Activated naive CD4-positive, alpha-beta T cell treated with anti-CD3 and anti-CD28 coated beads, Interleukin-2, amount 50 U/mL, for 72 hours (primary cell): Measurements from ENCODE around the gene PCSK2. TPM values are rescaled to one million over a fixed set of nuclear protein-coding genes. Genes with fewer than 3 reads are reported as not detected.

Source experiments
- ATAC-seq, 2 donors: fragments of 150-1000 bp; cut with Tn5 transposase; 2 replicates each; pipeline ENCODE4 v1.10.0; 2021; ENCODE audit warnings: mild to moderate bottlenecking in 2 of 2, moderate library complexity in 2 of 2
- DNase-seq, 2 donors: peaks; one replicate each; pipeline ENCODE4 v3.0.0; 2021 to 2022; ENCODE audit warnings: low spot score in 2 of 2
- H3K27ac Mint-ChIP-seq, 2 donors: one replicate each; pipeline ENCODE4 v1.8.0; 2022; ENCODE audit warnings: mild to moderate bottlenecking in 2 of 2, mixed read lengths in 2 of 2
- H3K36me3 Mint-ChIP-seq, 2 donors: one replicate each; pipeline ENCODE4 v1.8.0; 2022; ENCODE audit warnings: mixed read lengths in 2 of 2
- H3K9me3 Mint-ChIP-seq, 2 donors: one replicate each; pipeline ENCODE4 v1.8.0; 2022; ENCODE audit warnings: mixed read lengths in 2 of 2
- total RNA-seq, 2 donors: library from RNA; stranded (reverse); gene quantifications; one replicate each; pipeline ENCODE4 v1.2.3, GENCODE V29; 2022

The PCSK2 gene
- total RNA-seq, 2 donors from 2014 or later = not detected

DNA sequence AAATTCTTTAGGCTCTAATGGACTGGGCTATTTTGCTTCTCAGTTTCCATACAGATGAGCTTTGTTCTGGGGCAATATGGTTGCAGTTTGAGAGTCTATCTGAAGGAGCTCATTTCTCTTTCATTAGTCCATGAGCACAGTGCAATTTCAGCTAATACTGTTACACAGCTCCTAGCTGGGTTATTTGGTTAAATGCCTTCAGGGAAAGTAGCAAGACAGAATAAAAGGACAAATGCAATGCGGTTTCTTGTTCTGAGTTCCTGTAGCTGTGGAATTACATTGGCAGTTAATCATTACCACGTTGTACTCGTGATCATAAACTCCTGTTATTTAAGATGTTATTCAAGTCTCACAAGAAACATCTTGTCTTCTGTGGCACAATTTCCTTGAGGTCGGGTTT is 176.6 kb downstream of the PCSK2 start:
- DNase-seq (no peak), ATAC-seq (no peak)
- H3K9me3 Mint-ChIP-seq = no peaks in the 10 kb centered on the region
- no peaks in the 10 kb centered on the region for H3K36me3 Mint-ChIP-seq
- no peak overlapping the region for H3K27ac Mint-ChIP-seq

DNA sequence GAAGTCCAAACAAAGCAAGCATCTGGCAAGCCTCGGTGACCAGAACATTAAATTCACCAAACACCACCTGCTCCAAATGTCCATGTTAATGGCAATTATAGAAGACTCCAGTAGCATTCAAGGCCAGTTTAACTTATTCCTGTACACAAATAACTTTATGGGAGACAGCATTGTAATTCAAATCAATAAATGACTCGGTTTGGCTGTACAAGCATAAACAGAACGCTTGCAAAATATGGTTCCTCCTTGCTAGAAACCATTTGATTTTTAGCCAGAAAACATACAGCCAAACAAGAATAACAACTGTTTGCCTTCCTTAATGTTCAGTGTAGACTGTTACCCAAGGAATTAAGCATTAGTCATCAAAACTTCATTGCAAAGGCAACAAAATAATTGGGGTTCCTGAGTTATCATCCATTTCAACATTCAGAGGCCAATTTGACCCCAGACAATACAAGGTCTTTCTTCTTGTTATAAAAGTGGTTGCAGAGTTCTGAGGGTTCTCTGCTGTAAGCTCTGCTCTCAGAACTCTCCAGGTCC is 179.3 kb downstream of the PCSK2 start:
- H3K36me3 Mint-ChIP-seq = no peaks in the 10 kb centered on the region
- no peak overlapping the region for H3K27ac Mint-ChIP-seq
- DNase-seq = no peak
- ATAC-seq = no peak
- H3K9me3 Mint-ChIP-seq = no peaks in the 10 kb centered on the region

DNA sequence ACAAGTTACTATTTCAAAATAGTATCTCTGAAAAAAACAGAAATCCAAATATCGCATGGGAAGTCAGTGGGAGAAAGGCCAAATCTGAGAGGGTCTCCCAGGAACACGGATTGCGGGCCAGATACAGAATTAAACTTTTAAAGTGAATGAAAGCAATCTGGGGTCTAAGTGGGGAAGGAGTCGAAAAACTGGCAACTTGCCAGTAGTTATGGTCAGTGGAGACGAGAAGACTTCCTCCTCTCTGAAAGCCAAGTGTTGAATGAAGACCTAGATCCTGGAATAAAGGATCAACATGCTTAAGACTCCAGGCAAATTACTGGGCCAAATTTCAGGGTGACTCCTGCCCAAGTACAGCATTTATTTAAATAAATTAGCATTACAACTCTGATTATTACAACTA is 180.7 kb downstream of the PCSK2 start:
- Mint-ChIP-seq H3K9me3 (peaks cover 0 to 3% of the 10 kb centered on the region in 2 donors), H3K36me3 (peaks cover 0 to 6% of the 10 kb centered on the region in 2 donors), H3K27ac (no peak overlapping the region)
- ATAC-seq = no peak
- DNase-seq = no peak

DNA sequence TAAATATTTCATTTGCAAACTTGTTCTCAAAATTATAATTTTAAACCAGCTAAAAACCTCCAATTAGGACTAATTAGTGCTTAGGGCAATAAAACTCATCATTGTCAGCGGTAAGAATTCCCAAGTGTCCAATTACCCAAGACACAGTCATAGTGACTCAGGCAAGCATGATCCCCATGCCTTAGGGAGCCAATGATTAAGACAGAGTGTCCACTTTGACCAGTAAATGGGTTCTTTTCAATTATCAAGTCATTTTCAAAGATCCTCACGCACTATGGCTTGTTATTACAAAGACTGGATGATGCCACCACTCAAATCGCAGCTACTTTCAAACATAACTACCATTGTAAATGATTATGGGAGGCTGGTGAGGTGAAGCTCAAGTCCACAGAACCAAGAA is 190.4 kb downstream of the PCSK2 start:
- Mint-ChIP-seq H3K9me3 (peaks cover 6 to 8% of the 10 kb centered on the region in 2 donors), H3K36me3 (peaks cover 0 to 5% of the 10 kb centered on the region in 2 donors), H3K27ac (no peak overlapping the region)
- no peak for ATAC-seq
- no peak for DNase-seq

DNA sequence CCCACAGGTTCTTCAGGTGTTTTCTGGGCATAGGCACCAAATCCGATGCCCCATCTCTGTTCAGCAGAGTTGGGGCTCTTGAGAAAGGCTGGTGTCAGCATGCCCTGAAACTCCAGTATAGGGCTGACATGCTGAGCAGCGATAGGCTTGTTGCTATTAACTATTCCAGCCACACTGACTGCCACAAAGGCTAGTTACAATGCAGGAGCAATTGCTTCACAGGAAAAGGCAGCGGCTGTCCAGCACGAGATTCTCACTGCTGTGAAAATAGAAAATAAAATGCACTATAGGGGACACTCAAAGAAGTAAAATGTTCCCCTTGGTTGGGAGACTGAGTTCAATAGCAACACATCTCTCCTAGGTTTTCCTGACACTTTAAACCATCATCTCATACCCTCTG is 191.9 kb downstream of the PCSK2 start:
- no peak for DNase-seq
- no peak overlapping the region for H3K27ac Mint-ChIP-seq
- H3K9me3 Mint-ChIP-seq = peaks cover 5% of the 10 kb centered on the region in 2 donors
- H3K36me3 Mint-ChIP-seq = peaks cover 0 to 2% of the 10 kb centered on the region in 2 donors
- ATAC-seq = no peak

DNA sequence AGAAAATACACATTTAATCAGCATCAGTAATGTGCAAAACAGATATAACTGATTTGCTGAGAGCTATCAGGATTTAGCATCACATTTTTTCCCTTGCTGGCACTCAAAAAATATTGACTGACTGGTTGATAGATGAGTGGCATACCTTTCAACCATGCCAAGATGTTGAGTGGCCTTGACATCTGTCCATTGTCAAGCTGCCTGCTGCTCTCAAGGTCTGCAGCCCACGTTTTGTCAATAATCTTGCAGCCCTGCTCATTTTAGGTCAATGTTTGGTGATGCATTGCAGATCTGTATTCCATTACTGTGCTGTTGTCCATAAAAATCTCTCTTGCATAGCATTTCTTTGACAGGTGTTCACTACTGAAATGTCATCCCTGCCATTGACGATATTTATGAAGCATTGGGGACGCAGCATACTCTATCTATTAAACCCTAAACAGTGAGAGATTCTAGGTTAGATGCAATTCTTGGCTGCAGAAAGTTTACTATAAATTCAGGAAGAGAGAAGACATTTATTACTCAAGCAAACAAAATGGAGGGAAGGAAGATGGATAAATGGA is 192.7 kb downstream of the PCSK2 start:
- H3K9me3 Mint-ChIP-seq = no peaks in the 10 kb centered on the region
- H3K36me3 Mint-ChIP-seq = no peaks in the 10 kb centered on the region
- H3K27ac Mint-ChIP-seq = no peak overlapping the region
- DNase-seq = no peak
- ATAC-seq = no peak

DNA sequence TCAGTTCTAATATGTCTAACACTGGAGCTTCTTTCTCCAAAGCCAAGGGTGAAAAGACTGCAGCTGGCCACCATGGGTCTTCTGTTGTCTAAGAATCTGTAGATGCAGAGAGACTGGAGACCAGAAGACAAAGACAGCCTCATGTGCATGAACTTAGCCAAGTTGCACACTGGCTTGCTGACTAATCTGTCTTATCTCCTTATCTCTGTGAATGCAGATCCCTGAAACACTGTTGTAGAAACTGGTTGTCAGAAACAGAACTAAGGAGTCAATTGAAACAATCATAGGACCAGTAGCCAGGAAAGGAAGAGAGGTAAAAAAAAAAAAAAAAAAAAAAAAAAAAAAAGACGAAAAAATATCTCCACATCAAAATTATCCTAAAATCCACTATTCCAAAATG is 194.7 kb downstream of the PCSK2 start:
- ATAC-seq (no peak), DNase-seq (no peak)
- H3K36me3 Mint-ChIP-seq = no peaks in the 10 kb centered on the region
- H3K27ac Mint-ChIP-seq = no peak overlapping the region
- H3K9me3 Mint-ChIP-seq = no peaks in the 10 kb centered on the region

DNA sequence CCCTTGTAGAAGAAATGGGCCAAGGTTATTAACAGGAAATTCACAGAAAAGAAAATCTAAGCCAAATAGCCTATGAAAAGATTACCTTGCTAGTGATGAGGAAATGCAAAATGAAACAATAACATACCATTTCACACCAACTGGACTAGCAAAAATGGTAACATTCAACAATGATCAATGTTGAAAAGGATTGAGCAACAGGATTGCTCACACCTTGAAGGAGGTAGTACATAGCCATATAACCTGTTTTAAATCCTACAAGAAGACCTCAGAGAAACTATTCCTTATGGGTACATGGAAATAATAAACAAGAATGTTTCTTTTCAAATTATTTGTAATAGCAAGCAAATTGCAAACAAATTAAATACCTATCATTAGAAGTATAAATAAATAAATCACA is 196.9 kb downstream of the PCSK2 start:
- Mint-ChIP-seq H3K36me3 (no peaks in the 10 kb centered on the region), H3K9me3 (no peaks in the 10 kb centered on the region), H3K27ac (no peak overlapping the region)
- ATAC-seq (no peak), DNase-seq (no peak)

DNA sequence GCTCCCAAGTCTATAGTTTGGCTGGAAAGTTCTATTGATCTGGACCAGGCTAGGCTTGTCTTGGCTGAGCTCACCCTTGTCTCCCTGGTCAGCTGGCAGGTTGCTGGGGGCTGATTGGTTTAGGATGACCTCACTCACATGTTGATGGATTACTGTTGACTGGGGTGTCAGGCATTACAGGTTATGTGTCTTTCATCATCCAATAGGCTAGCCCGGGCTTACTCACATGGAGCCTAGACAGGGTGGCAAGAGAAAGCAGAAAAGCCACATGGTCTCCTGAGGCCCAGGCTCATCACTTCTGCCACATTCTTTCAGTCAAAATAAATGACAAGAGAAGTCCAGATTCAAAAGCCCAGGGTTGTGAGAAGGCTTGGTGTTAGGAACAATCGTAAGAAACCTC is 200.8 kb downstream of the PCSK2 start:
- H3K9me3 Mint-ChIP-seq = no peaks in the 10 kb centered on the region
- H3K36me3 Mint-ChIP-seq = no peaks in the 10 kb centered on the region
- no peak overlapping the region for H3K27ac Mint-ChIP-seq
- ATAC-seq = no peak
- DNase-seq = no peak

DNA sequence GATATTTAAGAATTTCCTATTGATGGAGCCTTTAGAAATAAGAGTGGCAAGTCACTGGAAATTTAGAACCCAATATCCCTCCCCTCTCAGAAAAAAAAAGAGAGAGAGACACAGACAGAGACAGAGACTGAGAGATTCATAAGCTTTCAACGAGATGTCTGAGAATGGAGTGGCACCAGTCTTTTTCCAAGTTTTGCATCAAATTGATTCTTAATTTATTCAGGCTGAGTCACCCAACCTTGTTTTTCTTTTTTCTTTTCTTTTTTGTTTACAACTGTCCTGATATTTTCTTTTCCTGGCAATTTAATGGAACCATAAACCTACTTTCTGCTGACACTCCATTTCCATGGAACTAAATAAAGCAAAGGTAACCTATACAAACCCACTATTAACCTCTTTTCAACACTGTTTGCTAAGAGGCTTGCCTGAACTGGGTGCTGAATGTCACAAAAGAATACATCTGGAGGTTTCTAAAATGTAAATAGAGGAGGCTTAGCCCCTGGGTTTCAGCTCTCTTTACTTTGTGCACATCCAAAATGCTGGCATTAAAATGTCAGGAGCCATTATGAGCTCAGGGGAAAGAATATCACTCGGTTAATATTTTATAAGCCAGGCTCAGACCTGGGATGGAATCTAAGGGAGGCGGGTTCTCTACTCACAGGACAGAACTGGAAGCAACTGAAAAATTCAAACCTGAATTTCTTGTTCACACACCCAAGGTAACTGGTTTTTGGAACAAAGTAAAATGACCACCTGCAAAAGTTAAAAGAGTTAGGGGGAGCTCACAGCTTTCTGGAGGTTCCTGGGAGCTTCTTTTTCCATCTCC is 203.5 kb downstream of the PCSK2 start:
- no peak for ATAC-seq
- H3K27ac Mint-ChIP-seq = no peak overlapping the region

DNA sequence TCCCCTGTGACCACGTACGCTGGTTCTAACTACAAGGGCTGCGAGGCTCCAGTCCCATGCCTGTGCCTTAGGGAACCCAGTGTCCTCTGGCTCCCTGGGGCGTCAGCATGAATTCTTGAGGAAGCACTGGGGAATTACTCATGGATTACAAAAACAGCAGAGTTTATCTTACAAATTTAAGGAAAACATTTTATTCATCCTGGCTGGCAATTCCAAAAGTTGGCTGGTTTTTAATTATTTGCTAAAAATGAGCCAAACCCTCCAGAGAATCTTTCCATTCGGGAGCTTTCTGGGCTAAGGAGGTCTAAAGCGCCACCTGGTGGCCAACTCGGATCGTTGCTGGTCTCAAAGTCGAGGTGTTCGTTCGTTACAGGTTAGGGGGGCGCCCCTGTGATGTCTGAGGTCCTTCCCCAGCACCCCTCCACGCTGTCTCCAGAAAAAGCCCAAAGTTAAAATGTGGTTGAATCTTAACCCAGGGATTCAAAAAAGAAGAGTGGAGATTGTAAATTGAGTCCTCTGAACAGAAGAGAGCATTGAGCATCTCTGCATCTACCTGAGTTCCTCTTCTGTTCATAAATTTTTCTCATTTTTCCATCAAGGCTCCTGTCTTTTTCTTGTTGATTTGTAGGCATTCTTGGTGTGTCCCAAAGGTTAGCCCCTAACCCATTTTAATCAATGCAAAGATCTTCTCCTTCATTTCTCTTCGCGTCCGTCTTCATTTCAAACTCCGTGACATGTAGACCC is 205.0 kb downstream of the PCSK2 start:
- ATAC-seq (no peak), DNase-seq (peak in 1 of 2 donors; percentile 51)
- no peak overlapping the region for H3K27ac Mint-ChIP-seq
- H3K9me3 Mint-ChIP-seq = no peaks in the 10 kb centered on the region
- no peaks in the 10 kb centered on the region for H3K36me3 Mint-ChIP-seq

More for the DNA sequence above, 203.5 kb downstream of the PCSK2 start:
- no peaks in the 10 kb centered on the region for H3K9me3 Mint-ChIP-seq
- no peak for DNase-seq
- no peaks in the 10 kb centered on the region for H3K36me3 Mint-ChIP-seq

DNA sequence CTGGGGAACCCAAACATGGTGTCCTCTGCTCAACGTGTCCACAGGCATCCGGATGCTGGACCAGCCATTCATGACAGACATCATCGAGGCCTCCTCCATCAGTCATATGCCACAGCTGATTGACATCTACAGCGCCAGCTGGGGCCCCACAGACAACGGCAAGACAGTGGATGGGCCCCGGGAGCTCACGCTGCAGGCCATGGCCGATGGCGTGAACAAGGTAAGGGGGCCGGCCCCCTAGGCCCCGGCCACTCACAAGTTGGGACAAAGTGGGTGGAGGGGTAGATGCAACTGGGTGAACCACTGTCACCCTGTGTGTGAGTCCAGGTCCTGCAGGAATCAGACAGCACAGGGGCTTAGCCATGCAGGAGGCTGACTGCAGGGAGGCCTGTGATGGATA is 209.8 kb downstream of the PCSK2 start:
- Mint-ChIP-seq H3K9me3 (peaks cover 0 to 4% of the 10 kb centered on the region in 2 donors), H3K27ac (no peak overlapping the region), H3K36me3 (peaks cover 0 to 4% of the 10 kb centered on the region in 2 donors)
- ATAC-seq = no peak
- DNase-seq = no peak

DNA sequence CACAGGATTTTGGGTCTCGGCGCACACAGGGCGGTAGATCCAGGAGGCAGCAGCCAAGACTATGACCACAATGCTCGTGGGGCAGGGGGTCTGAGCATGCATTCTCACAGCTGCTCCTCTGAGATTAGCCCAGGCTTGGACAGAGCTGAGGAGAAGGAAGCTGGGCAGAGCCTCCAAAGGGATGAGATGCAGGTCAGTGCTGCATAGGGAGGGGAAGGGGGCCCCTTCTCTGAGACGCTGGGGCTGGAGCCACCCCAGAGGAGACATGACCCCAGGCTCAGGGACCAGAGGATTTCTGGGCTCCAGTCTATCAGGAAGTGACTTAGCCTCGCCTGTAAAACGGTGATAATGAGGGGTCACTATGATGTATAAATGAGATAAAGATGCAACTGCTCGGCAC is 210.4 kb downstream of the PCSK2 start:
- peaks cover 0 to 4% of the 10 kb centered on the region in 2 donors for H3K9me3 Mint-ChIP-seq
- no peak for DNase-seq
- no peak overlapping the region for H3K27ac Mint-ChIP-seq
- no peak for ATAC-seq
- peaks cover 0 to 4% of the 10 kb centered on the region in 2 donors for H3K36me3 Mint-ChIP-seq

DNA sequence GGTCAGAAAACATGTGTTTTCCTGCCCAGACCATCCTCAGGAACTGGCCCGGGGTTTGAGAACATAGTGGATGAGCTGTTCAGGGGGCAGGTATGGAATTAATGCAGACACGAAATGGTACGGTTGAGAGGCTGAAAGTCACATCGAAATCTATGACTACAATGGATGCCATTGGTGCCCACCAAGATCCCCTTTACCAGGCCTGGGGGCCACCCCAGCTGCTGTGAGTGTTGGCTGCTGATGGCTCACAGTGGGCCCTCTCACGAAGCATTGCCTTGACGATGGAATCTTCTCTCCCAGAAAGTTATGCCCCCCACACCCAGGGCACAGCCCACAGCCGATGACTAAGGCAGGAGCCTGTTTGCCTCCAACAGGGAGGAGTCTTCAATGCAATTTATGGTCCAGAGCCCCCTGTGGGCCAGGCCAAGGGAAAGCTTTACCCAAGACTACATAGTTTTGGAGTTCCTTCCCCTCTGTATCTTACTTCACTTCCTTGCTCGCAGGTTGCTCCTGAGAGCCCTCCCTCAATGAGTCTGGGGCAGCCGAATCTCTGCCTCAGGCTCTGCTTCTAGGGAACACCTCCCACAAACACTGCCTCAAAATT is 211.7 kb downstream of the PCSK2 start:
- peaks cover 0 to 4% of the 10 kb centered on the region in 2 donors for H3K36me3 Mint-ChIP-seq
- H3K9me3 Mint-ChIP-seq = peaks cover 4 to 6% of the 10 kb centered on the region in 2 donors
- DNase-seq (no peak), ATAC-seq (no peak)
- H3K27ac Mint-ChIP-seq = no peak overlapping the region

DNA sequence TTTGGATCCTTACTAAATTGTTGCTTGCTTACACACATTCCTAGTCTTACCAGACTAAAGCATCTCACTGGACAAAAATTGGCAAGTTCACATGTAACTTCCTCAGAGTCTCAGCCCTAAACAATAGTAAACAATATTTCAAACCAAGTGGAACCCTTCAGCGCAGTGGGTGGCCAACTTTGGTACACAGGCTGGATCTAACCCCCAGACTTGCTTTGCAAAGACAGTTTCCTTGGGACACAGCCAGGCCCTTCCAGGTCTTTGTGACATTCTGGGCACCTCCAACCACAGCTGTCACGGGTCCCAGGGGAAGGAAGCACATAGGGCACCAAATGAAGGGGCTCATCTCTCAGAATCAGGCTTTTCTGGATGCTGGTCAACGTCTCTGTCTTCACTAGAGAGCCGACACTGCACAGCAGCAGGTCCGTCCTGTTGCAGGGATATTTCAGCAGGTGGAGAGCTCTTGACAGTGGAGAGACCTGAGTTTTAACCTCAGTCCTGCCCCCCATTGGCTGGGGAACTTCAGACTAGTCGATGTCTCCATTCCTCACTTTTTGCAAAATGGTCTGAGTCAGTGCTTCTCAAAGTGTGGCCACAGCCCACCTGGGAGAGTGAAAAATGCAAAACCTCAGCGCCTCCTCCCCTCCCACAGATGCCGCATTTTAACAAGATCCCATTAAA is 212.9 kb downstream of the PCSK2 start:
- no peak for ATAC-seq
- H3K36me3 Mint-ChIP-seq = peaks cover 0 to 4% of the 10 kb centered on the region in 2 donors
- H3K27ac Mint-ChIP-seq = no peak overlapping the region
- DNase-seq = no peak
- H3K9me3 Mint-ChIP-seq = peaks cover 4 to 6% of the 10 kb centered on the region in 2 donors

DNA sequence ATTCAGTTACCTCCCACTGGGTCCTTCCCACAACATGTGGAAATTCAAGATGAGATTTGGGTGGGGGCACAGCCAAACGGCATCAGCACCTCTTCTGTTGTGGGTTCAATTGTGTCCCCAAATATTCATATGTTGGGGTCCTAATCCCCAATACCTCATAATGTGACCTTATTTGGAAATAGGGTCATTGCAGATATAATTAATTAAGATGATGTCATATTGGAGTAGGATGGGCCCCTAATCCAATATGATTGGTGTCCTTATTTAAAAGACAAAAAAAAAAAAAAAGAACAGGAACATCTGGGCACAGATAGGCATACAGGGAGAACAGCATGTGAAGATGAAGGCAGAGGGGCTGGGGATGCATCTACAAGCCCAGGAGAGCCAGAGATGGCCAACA is 214.9 kb downstream of the PCSK2 start:
- Mint-ChIP-seq H3K36me3 (peaks cover 0 to 4% of the 10 kb centered on the region in 2 donors), H3K9me3 (peaks cover 4 to 6% of the 10 kb centered on the region in 2 donors), H3K27ac (no peak overlapping the region)
- DNase-seq (no peak), ATAC-seq (no peak)
